Transverse colon (tissue), 3 donors: ENCODE data around the gene PMVK.

ENCODE experiments used
- POLR2A ChIP-seq: fragments of 450-650 bp; IDR thresholded peaks from one replicate; pipeline ENCODE4 v1.6.1; 2016; ENCODE audit warnings: antibody characterized with exemption, mild to moderate bottlenecking, moderate library complexity
- TF ChIP-seq, protein P1 (sequence below), 5 experiments: fragments of 200-600 bp in 3 of 5; fragments of 450-650 bp in 2 of 5; sonication (generic) in 3 of 5; IDR thresholded peaks; 1 replicate in 2 of 5; 2 replicates in 3 of 5; pipeline ENCODE4 v1.5.1; 2016 to 2017; ENCODE audit warnings: antibody characterized with exemption in 5 of 5, inconsistent platforms in 3 of 5, mild to moderate bottlenecking in 2 of 5, moderate library complexity in 1 of 5

GRCh38 chr1:154902938-154903566, 33.5 kb downstream of the PMVK start:
- TF ChIP-seq, protein P1, sequence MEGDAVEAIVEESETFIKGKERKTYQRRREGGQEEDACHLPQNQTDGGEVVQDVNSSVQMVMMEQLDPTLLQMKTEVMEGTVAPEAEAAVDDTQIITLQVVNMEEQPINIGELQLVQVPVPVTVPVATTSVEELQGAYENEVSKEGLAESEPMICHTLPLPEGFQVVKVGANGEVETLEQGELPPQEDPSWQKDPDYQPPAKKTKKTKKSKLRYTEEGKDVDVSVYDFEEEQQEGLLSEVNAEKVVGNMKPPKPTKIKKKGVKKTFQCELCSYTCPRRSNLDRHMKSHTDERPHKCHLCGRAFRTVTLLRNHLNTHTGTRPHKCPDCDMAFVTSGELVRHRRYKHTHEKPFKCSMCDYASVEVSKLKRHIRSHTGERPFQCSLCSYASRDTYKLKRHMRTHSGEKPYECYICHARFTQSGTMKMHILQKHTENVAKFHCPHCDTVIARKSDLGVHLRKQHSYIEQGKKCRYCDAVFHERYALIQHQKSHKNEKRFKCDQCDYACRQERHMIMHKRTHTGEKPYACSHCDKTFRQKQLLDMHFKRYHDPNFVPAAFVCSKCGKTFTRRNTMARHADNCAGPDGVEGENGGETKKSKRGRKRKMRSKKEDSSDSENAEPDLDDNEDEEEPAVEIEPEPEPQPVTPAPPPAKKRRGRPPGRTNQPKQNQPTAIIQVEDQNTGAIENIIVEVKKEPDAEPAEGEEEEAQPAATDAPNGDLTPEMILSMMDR (IDR thresholded peaks at IDR 0.05) = no peak
- no peak for TF ChIP-seq POLR2A
